ENCODE measurements around the gene ZG16B.

Gene ZG16B

GRCh38 chr16:2824626-2825025 is 5.5 kb upstream of the ZG16B start:
- DNase-seq (ENCODE audit: low spot score), result no peak

DNA sequence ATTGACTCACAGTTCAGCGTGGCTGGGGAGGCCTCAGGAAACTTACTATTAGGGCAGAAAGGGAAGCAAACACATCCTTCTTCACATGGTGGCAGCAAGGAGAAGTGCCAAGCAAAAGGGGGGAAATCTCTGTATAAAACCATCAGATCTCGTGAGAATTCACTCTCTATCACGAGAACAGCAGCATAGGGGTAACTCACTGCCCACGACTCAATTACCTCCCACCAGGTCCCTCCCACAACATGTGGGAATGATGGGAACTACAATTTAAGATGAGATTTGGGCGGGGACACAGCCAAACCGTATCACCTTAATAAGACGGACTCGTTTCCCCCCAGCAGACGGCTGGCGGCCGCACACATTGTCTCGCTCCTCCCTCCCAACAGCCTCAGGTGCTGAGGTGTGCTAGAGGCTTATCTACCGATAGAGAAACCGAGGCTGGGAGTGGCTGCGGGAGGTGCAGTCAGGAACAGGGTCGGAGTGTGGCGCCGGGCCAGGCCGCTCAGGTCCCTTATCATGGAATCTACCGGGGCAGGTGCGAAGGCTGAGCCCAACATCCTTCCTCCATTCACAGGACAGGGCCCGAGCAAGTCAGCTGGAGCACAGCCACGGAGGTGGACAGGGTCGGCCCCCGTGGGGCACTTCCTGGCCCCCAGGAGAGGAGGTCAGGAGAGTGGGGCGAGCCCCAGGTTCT is 4.9 kb upstream of the ZG16B start:
- no peak for DNase-seq (ENCODE audit: low spot score)

DNA sequence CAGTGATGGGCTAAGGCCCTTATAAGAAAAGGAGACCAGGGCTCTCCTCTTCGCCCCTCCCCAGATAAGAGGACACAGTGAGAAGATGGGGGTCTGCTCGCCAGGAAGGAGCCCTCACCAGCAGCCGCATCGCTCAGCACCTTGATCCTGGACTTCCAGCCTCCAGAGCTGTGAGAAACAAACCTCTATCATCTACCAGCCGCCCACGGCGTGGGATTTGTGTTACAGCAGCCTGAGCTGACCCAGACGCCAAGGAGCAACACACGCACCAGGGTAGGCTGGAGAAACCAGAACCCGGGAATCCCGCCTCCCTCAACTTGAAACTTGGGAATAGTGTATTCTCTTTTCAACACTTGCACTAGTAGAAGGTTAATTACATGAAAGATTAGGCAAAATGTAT is 4.2 kb upstream of the ZG16B start:
- DNase-seq (ENCODE audit: low spot score), result no peak

DNA sequence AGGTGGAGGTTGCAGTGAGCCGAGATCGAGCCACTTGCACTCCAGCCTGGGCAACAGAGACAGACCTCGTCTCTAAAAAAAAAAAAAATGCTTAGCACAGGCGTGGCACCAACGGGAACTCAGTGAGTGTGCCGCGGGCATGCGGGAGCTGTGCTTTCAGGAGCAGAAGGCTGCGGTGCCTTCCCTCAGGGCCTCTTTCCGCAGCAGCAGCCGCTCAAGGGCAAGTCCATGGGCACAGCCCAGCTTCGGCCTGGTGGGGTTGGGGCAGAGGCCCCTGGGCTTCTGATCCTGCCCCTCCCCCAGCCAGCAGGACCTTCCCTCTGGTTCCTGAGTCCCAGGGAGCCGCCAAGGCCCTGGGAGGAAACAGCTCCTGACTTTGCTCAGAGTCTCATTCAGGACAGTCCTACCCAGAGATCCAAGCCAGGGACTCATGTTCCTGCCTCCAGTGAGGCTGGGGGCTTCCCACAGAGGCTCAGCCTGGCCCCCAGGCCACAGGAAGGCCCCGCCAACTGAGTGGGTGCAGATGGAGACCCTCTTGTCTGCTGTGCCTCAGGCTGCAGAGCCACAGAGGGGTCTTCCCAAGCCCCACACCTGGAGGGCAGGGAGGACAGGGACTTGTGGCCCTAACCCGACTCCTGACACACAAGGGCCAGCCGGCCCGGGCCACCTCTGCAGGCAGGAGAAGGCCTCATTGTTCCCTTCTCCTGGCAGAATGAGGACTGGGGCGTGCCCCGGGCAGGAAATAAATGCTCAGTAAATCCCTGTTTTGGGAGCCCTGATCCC is 3.3 kb upstream of the ZG16B start:
- no peak for DNase-seq (ENCODE audit: low spot score)

GRCh38 chr16:2827374-2827791 is 2.7 kb upstream of the ZG16B start:
- no peak for DNase-seq (ENCODE audit: low spot score)

DNA sequence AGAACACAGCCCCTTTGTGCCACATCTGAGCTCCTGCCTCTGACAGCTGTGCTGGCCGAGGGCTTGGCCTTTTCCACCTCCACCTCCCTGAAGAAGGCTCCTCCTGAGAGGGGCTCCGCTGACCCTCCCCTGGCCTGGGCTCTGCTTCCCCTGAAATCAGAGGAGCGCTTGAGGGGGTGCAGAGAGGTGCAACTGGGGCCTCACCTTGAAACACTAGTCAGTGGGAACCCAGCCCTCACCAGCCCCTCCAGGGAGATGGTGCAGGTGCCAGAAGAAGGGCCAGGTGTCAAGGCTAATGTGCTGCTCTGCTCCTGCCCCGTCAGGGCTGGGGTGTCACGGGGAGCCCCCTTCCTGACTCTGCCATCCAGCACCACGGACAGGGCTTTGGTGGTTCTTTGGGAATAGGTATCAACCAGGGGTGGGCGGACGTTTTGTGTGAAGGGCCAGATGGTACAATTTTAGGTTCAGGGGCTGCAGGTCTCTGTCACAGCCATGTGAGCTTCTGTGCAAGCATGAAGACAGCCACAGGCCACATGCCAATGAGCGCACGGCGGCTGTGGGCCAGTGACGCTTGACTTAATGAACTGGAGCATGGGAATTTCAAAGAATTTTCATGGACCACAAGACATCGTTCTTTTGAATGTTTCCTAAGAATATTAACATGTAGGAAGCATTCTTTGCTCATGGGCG is 2.1 kb upstream of the ZG16B start:
- DNase-seq (ENCODE audit: low spot score), result no peak

- DNase-seq (ENCODE audit: low spot score), result no peak
These were observed 1.6 kb upstream of the ZG16B start for GRCh38 chr16:2828521-2828840.

GRCh38 chr16:2828876-2829430 is 1.1 kb upstream of the ZG16B start:
- no peak for DNase-seq (ENCODE audit: low spot score)

- DNase-seq (ENCODE audit: low spot score), result no peak
These were observed 222 bp downstream of the ZG16B start for GRCh38 chr16:2830355-2830695.

DNA sequence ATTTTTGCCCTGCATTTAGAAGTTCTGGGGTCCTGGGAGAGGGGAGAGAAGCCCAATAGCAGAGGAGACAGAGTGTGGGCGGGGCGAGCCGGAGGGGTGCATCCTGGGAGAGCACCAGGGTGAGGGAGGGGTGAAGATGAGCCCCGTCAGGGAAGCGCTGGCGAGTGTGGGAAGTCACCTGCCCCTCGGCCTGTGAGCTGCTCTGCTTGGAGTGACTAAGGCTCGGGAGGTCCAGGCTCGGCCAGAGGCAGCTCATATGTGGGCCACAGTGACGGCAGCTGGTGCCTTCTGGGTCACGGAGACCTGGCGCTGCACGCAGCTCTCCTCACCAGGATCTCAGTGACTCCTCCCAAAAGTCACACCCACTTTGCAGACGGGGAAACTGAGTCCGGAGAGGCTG is 1.1 kb downstream of the ZG16B start:
- DNase-seq (ENCODE audit: low spot score), result no peak

DNA sequence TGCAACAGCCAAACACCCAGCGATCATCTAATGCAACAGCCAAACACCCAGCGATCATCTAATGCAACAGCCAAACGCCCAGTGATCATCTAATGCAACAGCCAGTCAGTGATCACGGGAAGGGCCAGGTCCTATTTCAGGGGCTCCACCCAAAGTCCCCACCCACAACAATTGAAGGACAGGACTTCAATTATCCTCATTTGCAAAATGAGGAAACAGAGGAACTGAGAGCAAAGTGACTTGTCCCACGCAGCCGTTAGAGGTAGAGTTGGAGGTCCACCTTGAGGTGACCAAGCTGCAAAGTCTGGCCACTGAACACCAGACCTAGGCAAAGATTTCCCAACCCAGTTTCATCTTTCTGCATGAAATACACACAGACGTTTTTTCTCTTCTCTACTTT is 3.7 kb downstream of the ZG16B start:
- DNase-seq (ENCODE audit: low spot score), result no peak

GRCh38 chr16:2834968-2835367 is 4.9 kb downstream of the ZG16B start:
- no peak for DNase-seq (ENCODE audit: low spot score)

- DNase-seq (ENCODE audit: low spot score), result no peak
These were observed 5.8 kb downstream of the ZG16B start for GRCh38 chr16:2835638-2836493.

DNA sequence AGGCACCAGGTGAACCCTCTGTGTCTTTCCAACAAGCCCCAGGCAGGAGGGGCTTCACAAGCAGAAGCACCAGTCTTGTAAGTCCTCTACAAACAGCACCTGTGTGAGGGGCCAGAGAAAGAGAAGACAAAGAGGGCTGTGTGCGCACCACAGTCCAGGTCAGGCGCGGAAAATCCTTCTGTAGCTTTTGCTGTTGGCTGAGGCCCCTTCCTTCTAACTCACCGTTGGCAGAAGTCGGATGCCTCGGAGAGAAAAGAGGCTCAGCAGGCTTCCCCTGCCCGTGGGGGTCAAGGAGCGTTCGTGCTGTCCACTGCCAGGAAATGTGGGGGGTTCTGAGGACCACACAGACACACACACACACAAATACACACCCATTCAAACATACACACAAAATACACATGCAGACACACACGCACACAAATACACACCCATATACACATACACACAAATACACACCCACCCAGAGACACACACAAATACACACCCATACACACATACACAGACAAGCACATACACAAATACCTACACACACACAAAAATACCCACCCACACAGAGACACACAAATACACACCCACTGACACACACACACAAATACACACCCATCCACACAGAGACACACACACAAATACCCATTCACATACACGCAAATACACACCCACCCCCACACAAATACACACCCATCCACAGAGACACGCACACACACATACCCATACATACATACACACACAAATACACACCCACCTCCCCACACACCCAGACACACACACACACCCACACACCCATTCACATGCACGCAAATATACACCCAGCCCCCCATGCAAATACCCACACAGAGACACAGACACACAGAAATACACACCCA is 6.8 kb downstream of the ZG16B start:
- DNase-seq (ENCODE audit: low spot score), result no peak

GRCh38 chr16:2838928-2839327 is 8.8 kb downstream of the ZG16B start:
- DNase-seq (ENCODE audit: low spot score), result peak; percentile 67

- DNase-seq (ENCODE audit: low spot score), result no peak
These were observed 9.7 kb downstream of the ZG16B start for GRCh38 chr16:2839650-2840450.

DNA sequence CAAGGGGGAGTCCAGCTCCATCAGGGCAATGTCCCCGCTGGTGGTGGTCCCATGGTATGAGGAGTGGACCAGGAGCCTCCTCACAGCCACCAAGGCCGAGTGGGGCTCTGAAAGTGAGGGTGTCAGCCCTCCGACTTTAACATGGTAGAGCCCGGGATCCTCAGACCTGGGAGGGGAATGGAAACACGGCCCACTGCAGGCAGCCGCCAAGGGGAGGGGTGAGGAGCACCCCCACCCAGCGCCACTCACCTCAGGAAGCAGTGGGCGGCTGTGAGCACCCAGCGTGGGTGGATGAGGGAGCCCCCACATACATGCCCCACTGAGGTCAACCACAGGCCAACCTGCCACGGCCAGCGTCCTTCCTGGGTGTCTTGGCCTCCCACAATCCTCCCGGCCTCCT is 10.8 kb downstream of the ZG16B start:
- DNase-seq (ENCODE audit: low spot score), result no peak

- DNase-seq (ENCODE audit: low spot score), result no peak
These were observed 11.7 kb downstream of the ZG16B start for GRCh38 chr16:2841606-2842339.

GRCh38 chr16:2842340-2843000 is 12.4 kb downstream of the ZG16B start:
- DNase-seq (ENCODE audit: low spot score), result no peak
